ENCODE data around the gene DRD4.

DNA sequence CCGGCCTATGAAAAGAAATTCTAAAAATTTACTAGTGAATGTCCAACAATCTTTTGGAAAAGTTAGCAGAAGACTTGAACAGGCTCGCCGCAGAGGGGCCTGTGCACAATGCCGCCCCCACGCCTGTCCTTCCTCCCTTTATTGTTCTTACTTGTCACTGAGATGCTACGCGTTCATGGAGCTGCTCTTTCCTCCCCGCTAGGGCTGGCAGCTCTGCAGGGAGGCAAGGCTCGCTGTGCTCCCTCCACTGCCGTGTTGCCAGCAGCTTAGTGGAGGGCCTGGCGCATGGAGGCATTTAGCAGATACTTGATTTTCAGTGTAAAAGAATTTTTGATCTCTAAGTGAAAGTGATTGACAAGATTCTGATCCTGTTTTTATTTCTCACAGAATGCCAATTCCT, 46.1 kb upstream of the DRD4 start:
- TF ChIP-seq, protein P1, sequence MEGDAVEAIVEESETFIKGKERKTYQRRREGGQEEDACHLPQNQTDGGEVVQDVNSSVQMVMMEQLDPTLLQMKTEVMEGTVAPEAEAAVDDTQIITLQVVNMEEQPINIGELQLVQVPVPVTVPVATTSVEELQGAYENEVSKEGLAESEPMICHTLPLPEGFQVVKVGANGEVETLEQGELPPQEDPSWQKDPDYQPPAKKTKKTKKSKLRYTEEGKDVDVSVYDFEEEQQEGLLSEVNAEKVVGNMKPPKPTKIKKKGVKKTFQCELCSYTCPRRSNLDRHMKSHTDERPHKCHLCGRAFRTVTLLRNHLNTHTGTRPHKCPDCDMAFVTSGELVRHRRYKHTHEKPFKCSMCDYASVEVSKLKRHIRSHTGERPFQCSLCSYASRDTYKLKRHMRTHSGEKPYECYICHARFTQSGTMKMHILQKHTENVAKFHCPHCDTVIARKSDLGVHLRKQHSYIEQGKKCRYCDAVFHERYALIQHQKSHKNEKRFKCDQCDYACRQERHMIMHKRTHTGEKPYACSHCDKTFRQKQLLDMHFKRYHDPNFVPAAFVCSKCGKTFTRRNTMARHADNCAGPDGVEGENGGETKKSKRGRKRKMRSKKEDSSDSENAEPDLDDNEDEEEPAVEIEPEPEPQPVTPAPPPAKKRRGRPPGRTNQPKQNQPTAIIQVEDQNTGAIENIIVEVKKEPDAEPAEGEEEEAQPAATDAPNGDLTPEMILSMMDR (IDR thresholded peaks at IDR 0.05 in 4 of 5, conservative IDR thresholded peaks at IDR 0.05 in 1 of 5) = no peak
- TF ChIP-seq POLR2A (IDR thresholded peaks at IDR 0.05) = no peak
